NCI-H1417 (cell line): ENCODE data around the gene VSIG2.

Experiments used
- DNase-seq, 3 experiments: peaks; one replicate each; lab custom pipeline; 2025; lab: John Stamatoyannopoulos, UW

The VSIG2 gene

GRCh38 chr11:124724979-124725718 is 26.9 kb downstream of the VSIG2 start:
- peak in 2 of 3 experiments; percentile 30 to 61 for DNase-seq

DNA sequence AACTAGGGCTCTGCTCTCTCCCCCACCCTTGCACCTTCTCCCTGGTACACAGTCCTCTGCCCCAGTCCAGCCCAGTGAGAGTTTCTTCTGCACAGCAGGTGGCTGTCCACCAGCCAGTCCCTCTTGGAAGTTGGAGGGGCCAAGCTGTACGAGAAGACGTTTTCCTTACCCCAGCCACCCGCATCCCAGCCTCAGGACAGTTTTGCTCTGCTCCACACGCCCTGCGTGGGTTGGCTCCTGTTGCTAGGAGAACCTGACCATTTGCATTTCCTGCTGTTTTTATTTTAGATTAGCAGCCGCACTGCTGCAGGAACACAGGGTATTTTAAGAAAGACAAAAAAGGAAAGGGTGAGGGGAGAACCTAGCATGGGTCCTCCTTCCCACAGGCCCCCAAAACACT is 29.9 kb downstream of the VSIG2 start:
- DNase-seq: no peak

DNA sequence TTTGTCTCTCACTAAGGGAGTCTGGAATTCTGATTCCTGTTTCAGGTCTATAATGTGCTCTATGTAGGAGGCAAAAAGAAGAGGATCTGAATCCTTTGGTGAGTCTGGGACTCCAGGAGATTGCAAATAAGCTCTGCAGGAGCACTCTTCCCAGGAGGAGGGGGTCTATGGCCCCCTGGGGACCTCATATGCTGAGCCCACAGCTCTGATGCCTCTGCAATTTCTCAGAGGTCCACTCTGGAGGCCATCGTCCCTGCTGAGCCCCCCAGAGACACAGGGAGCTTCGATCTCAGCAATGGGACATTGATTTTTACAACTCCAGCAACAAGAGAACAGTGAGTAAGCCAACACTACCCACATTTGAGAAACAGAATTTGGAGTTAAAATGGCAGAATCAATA is 32.5 kb downstream of the VSIG2 start:
- DNase-seq: no peak

GRCh38 chr11:124718801-124719200 is 33.3 kb downstream of the VSIG2 start:
- no peak for DNase-seq

GRCh38 chr11:124717786-124718651 is 34.0 kb downstream of the VSIG2 start:
- peak; percentile 22 to 87 (median 77) for DNase-seq

DNA sequence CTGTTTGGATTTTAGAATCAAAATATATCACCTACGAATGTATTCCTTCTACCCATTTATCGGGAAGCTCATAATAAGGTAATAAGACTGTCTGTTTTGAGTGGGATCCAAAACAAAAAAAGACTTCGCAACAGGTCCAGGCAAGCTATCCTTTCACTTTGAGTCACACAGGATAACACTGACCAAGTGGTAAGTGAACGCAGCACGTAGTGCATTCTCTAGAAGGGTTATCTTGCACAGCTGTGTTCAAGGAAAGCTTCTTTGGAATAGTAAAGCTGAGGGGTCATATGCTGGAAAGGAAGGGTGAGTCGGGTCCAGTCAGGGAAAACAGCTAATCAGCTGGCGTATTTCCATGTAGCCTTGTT is 34.7 kb downstream of the VSIG2 start:
- DNase-seq: no peak

DNA sequence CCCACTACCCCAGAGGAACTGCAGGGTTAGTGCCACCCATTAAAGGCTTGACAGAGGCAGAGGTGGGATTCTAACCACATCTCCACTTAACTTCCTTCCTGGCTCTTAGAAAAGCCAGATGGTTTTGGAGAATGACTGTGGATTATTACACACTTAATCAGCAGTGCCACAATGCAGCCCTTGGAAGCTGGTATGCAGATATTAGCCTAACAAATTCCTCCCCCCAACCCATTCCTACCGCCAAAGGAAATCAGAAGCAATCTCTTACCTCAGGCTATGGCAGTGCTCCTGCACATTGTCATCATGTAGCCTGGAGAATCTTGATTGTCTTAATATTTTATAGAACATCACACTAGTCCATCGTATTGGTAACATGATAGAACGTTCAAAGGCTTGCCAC is 35.5 kb downstream of the VSIG2 start:
- no peak for DNase-seq

DNA sequence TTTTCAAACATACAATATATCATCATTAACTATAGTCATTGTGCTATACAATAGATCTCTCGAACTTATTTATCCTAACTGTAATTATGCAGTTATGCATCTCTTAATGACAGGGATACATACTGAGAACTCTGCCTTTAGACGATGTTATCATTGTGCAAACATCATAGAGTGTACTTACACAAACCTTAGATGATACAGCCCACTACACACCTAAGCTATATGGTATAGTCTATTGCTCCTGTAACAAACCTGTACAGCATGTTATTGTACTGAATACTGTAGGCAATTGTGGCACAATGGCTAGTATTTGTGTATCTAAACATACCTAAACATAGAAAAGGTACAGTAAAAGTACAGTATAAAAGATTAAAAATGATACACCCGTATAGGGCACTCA is 39.7 kb downstream of the VSIG2 start:
- peak in 2 of 3 experiments; percentile 21 to 78 for DNase-seq

- DNase-seq: no peak
Measured at GRCh38 chr11:124707829-124708228, 44.2 kb downstream of the VSIG2 start.

DNA sequence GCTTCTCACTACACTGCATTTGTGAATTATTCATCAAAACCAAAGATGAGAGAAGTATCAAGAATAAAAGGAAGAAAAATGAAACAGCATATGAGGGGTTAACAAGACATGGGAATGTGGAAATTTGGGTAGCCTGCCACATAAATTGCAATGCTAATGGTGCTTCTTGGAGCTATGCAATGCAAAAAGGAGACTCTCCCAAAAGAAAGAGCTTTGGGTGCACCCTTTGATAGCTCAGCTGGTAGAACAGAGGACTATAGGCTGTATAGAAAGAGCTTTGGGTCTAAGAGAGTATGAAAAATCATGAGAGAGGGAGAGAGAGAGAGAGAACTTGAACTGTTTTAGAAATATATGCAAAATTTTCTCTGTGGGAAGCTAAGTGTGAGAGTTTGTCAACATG is 52.0 kb downstream of the VSIG2 start:
- DNase-seq: no peak

GRCh38 chr11:124699547-124699946 is 52.5 kb downstream of the VSIG2 start:
- no peak for DNase-seq
